GM23248 (cell line): Measurements from ENCODE around the gene VAMP7.

Experiments
- EZH2 ChIP-seq: fragments of 200-600 bp; sonication (generic); IDR thresholded peaks from 2 replicates; pipeline ENCODE4 v1.6.1; 2018; ENCODE audit warnings: antibody characterized with exemption, mild to moderate bottlenecking; ENCODE audit not compliant: insufficient read depth, poor library complexity, severe bottlenecking
- EZH2phosphoT487 ChIP-seq: fragments of 200-600 bp; sonication (generic); IDR thresholded peaks from 2 replicates; pipeline ENCODE4 v1.6.1; 2018; ENCODE audit warnings: antibody characterized with exemption, moderate library complexity, mild to moderate bottlenecking, low read depth; ENCODE audit not compliant: insufficient read depth

DNA sequence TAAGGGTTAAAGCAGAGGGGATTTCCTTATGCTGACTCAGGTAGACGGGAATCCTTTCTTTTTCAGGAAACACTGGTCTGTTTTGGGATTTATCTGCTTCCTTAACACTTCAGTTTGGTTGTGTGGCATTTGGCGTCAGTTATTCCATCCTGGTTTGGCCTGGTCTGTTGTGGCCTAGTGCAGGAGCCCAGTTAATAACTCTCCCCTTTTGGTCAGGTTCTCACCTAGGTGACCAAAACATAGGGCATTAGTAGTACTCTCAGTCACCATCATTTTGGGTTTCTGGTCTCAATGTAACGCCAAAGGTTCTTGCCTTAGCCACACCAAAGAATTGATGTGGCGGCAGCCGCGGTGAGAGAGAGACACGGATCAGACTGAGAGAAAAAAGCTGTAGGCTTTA, 76.7 kb downstream of the VAMP7 start:
- TF ChIP-seq EZH2 (no peak), EZH2phosphoT487 (no peak)
